Hepatocyte (in vitro differentiated cells): ENCODE results near the gene DEPP1.

ENCODE experiments used
- EZH2 ChIP-seq: fragments of 200-600 bp; sonication (generic); IDR thresholded peaks from 2 replicates; pipeline ENCODE4 v1.6.1; 2016; ENCODE audit warnings: antibody characterized with exemption, mild to moderate bottlenecking, borderline replicate concordance
- TF ChIP-seq, protein P1 (sequence below): fragments of 200-600 bp; sonication (generic); IDR thresholded peaks from 2 replicates; pipeline ENCODE4 v1.5.1; 2016; ENCODE audit warnings: antibody characterized with exemption, mild to moderate bottlenecking; ENCODE audit not compliant: poor library complexity

- TF ChIP-seq, protein P1, sequence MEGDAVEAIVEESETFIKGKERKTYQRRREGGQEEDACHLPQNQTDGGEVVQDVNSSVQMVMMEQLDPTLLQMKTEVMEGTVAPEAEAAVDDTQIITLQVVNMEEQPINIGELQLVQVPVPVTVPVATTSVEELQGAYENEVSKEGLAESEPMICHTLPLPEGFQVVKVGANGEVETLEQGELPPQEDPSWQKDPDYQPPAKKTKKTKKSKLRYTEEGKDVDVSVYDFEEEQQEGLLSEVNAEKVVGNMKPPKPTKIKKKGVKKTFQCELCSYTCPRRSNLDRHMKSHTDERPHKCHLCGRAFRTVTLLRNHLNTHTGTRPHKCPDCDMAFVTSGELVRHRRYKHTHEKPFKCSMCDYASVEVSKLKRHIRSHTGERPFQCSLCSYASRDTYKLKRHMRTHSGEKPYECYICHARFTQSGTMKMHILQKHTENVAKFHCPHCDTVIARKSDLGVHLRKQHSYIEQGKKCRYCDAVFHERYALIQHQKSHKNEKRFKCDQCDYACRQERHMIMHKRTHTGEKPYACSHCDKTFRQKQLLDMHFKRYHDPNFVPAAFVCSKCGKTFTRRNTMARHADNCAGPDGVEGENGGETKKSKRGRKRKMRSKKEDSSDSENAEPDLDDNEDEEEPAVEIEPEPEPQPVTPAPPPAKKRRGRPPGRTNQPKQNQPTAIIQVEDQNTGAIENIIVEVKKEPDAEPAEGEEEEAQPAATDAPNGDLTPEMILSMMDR = no peak
- TF ChIP-seq EZH2 = no peak
These were observed 44.9 kb downstream of the DEPP1 start for GRCh38 chr10:44933451-44934321.
